Memory B cell (primary cell): ENCODE measurements around the gene OLFML2A.

Experiments
- ATAC-seq: fragments of 150-1000 bp; cut with Tn5 transposase; 2 replicates; pipeline ENCODE4 v1.10.0; 2021; ENCODE audit warnings: low read depth, mild to moderate bottlenecking, moderate library complexity
- DNase-seq, 2 donors: peaks; one replicate each; pipeline ENCODE4 v3.0.0; 2022; ENCODE audit warnings: low spot score in 2 of 2
- H3K27ac Mint-ChIP-seq: one replicate; pipeline ENCODE4 v1.8.0; 2022; ENCODE audit warnings: mild to moderate bottlenecking, moderate library complexity, mixed read lengths
- H3K27me3 Mint-ChIP-seq: one replicate; pipeline ENCODE4 v1.8.0; 2022; ENCODE audit warnings: mixed read lengths
- H3K36me3 Mint-ChIP-seq: one replicate; pipeline ENCODE4 v1.8.0; 2022; ENCODE audit warnings: mild to moderate bottlenecking, mixed read lengths
- H3K4me1 Mint-ChIP-seq: one replicate; pipeline ENCODE4 v1.8.0; 2022; ENCODE audit warnings: mixed read lengths
- H3K4me3 Mint-ChIP-seq: one replicate; pipeline ENCODE4 v1.8.0; 2022; ENCODE audit warnings: mild to moderate bottlenecking, moderate library complexity, mixed read lengths
- H3K9me3 Mint-ChIP-seq: one replicate; pipeline ENCODE4 v1.8.0; 2022; ENCODE audit warnings: mixed read lengths

OLFML2A gene

DNA sequence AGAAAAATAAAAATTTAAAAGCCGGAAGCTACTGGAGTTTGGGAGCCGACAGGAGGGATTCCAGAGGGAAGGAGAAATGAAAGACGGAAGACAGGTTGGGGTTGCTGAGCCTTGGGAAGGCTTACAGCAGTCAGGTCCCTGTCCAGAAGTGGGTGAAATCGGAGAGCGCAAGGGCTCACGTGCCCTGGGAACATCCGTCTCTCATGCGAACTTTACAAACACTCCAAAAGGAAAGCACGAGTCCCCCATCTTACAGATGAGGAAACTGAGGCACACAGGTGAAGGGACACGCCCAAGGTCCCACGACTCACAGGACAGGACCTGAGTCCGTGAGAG, 347 bp upstream of the OLFML2A start:
- Mint-ChIP-seq H3K4me1 (peaks cover 9% of the 10 kb centered on the region), H3K27me3 (peaks cover 6% of the 10 kb centered on the region), H3K36me3 (no peaks in the 10 kb centered on the region), H3K9me3 (no peaks in the 10 kb centered on the region), H3K4me3 (peak overlapping the region; percentile 81), H3K27ac (no peak overlapping the region)
- no peak for DNase-seq
- no peak for ATAC-seq

DNA sequence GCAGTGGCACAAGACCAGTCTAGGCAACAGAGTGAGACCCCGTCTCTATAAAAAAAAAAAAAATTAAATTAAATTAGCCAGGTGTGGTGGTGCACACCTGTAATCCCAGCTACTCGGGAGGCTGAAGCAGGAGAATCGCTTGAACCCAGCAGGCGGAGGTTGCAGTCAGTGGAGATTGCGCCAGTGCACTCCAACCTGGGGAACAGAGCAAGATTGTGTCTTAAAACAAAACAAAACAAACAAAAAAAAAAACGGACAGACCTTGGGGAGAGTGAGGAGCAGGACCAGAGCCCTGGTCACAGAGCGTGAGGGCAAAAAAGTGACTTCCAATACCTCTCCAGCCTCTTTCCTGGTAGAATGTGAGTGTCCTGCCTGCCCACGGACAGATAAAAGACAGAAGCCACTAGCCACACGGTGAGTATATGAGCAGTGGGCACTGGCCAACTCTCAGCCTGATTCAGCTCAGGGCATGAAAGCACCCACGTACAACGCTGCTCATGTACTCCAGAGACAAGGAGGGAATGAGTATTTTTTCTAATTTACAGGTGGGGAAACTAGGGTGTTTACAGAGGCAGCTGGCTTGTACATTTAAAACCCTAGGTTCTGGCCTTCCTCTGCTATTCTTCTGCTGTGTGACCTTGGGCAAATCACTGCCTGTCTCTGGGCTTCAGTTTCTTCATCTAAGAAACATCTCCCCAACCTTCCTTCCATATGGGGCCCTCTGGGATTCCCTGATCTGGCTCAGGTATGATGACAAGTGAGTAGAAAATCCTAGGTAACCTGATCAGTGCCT, 1.8 kb downstream of the OLFML2A start:
- Mint-ChIP-seq H3K4me3 (no peak overlapping the region), H3K4me1 (peaks cover 4% of the 10 kb centered on the region), H3K9me3 (no peaks in the 10 kb centered on the region), H3K27me3 (peaks cover 6% of the 10 kb centered on the region), H3K27ac (no peak overlapping the region), H3K36me3 (no peaks in the 10 kb centered on the region)
- ATAC-seq, result no peak
- DNase-seq, result no peak

- Mint-ChIP-seq H3K9me3 (no peaks in the 10 kb centered on the region), H3K27ac (no peak overlapping the region), H3K4me3 (no peak overlapping the region), H3K4me1 (peaks cover 4% of the 10 kb centered on the region), H3K36me3 (no peaks in the 10 kb centered on the region), H3K27me3 (peaks cover 6% of the 10 kb centered on the region)
- ATAC-seq, result no peak
- DNase-seq, result no peak
Measured at GRCh38 chr9:124779368-124780059, 2.6 kb downstream of the OLFML2A start.

DNA sequence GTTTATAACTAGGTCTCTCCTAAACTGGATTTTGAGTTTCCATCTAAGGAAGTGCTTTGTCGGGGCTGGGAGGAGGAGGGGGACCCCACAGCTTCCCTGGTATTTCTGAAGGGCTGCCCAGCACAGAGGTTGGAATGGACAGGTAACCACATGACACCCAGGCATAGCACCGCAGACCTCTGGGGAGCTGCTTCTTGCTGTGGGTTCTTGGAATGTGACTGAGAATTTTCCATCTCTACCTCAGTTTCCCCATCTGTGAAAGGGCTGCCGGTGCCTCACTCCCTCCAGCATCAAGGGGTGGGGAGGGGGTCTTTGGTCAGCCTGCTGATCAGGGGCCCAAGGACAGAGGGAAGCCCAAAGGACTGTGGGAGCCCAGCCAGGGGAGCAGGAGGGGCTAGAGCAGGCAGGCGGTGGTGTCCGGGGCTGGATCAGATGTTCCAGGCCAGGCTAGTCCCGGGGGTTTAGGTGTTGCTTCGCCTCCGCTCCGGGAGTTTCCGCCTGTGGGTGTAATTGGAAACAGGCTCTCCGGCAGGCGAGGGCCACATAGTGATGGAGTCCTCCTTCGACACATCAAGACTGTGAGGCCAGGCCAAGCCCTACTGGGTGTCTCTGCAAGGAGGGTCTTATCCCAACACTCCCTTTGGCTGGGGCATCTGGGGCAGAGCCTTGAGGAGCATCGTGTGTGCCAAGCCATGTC, 3.3 kb downstream of the OLFML2A start:
- Mint-ChIP-seq H3K27ac (no peak overlapping the region), H3K36me3 (no peaks in the 10 kb centered on the region), H3K4me3 (no peak overlapping the region), H3K9me3 (no peaks in the 10 kb centered on the region), H3K27me3 (peaks cover 6% of the 10 kb centered on the region), H3K4me1 (peaks cover 4% of the 10 kb centered on the region)
- DNase-seq (no peak), ATAC-seq (no peak)

- H3K27ac Mint-ChIP-seq, result no peak overlapping the region
- ATAC-seq (no peak), DNase-seq (no peak)
- peaks cover 4% of the 10 kb centered on the region for H3K4me1 Mint-ChIP-seq
- no peaks in the 10 kb centered on the region for H3K36me3 Mint-ChIP-seq
- no peak overlapping the region for H3K4me3 Mint-ChIP-seq
- peaks cover 5% of the 10 kb centered on the region for H3K27me3 Mint-ChIP-seq
- H3K9me3 Mint-ChIP-seq, result no peaks in the 10 kb centered on the region
Measured at GRCh38 chr9:124780757-124781151, 3.8 kb downstream of the OLFML2A start.

DNA sequence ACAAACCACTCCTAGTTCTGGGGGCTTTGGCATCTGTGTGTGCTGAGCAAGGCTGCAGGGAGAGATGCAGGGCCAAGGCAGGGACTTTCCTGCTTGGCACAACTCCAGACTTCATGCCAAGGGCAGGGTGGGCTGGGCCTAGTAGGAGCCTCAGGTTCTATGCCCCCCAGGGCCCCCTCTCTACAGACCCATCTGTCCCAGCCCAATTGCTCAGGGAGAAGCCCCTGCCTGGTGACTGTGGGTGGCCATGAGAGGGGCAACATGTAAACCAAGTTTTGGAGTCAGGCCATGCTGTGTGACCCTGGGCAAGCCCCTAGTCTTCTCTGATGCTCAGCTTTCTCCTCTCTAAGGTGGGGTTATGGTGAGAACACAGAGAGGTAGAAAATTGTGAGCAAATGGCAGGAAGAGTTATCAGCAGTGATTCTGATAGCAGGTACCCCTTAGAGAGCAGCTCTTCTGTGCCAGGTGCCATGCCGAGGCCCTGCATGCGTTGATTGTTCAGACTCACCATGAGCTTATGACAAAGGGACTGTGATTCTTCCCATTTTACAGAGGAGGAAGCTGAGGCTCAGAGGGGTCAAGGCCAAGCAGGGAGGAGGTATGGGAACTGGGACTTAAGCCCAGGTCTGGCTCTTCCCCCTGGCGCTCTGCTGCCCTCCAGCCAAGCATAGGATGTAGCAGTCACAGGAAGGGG, 5.2 kb downstream of the OLFML2A start:
- H3K27ac Mint-ChIP-seq, result no peak overlapping the region
- H3K9me3 Mint-ChIP-seq, result no peaks in the 10 kb centered on the region
- H3K4me3 Mint-ChIP-seq, result no peak overlapping the region
- H3K27me3 Mint-ChIP-seq, result no peaks in the 10 kb centered on the region
- DNase-seq (no peak), ATAC-seq (no peak)
- H3K36me3 Mint-ChIP-seq, result no peaks in the 10 kb centered on the region
- no peaks in the 10 kb centered on the region for H3K4me1 Mint-ChIP-seq

- Mint-ChIP-seq H3K27ac (no peak overlapping the region), H3K27me3 (no peaks in the 10 kb centered on the region), H3K36me3 (no peaks in the 10 kb centered on the region), H3K9me3 (no peaks in the 10 kb centered on the region), H3K4me1 (no peaks in the 10 kb centered on the region), H3K4me3 (no peak overlapping the region)
- DNase-seq (no peak), ATAC-seq (no peak)
Measured at GRCh38 chr9:124782661-124783574, 6.0 kb downstream of the OLFML2A start.

DNA sequence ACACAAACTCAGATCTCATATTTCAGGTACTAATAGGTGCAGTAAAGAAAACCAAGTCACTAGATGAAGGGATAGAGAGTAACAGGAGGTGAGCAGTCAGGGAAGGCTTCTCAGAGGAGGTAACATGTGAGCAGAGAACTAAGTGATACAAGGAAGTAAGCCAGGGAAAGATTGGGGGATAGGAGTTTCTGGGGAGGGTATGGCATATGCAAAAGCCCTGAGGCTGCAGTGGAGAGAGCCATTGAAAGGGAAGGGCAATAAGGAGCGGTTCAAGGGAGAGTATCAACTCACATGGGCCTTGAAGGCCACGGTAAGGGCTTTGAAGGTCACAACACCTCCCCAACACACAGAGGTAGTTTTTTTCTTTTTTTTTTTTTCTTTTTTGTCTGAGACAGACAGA, 6.9 kb downstream of the OLFML2A start:
- Mint-ChIP-seq H3K27me3 (no peaks in the 10 kb centered on the region), H3K36me3 (no peaks in the 10 kb centered on the region), H3K4me3 (no peak overlapping the region), H3K27ac (no peak overlapping the region), H3K4me1 (no peaks in the 10 kb centered on the region), H3K9me3 (no peaks in the 10 kb centered on the region)
- ATAC-seq, result no peak
- DNase-seq, result no peak

GRCh38 chr9:124784509-124784908, 7.6 kb downstream of the OLFML2A start:
- H3K36me3 Mint-ChIP-seq, result no peaks in the 10 kb centered on the region
- ATAC-seq, result no peak
- no peaks in the 10 kb centered on the region for H3K9me3 Mint-ChIP-seq
- no peak for DNase-seq
- H3K4me3 Mint-ChIP-seq, result no peak overlapping the region
- no peaks in the 10 kb centered on the region for H3K4me1 Mint-ChIP-seq
- H3K27me3 Mint-ChIP-seq, result no peaks in the 10 kb centered on the region
- H3K27ac Mint-ChIP-seq, result no peak overlapping the region

- no peak overlapping the region for H3K4me3 Mint-ChIP-seq
- no peak overlapping the region for H3K27ac Mint-ChIP-seq
- H3K4me1 Mint-ChIP-seq, result peaks cover 10% of the 10 kb centered on the region
- ATAC-seq (no peak), DNase-seq (no peak)
- no peaks in the 10 kb centered on the region for H3K9me3 Mint-ChIP-seq
- no peaks in the 10 kb centered on the region for H3K27me3 Mint-ChIP-seq
- no peaks in the 10 kb centered on the region for H3K36me3 Mint-ChIP-seq
Measured at GRCh38 chr9:124786881-124787573, 10.1 kb downstream of the OLFML2A start.

DNA sequence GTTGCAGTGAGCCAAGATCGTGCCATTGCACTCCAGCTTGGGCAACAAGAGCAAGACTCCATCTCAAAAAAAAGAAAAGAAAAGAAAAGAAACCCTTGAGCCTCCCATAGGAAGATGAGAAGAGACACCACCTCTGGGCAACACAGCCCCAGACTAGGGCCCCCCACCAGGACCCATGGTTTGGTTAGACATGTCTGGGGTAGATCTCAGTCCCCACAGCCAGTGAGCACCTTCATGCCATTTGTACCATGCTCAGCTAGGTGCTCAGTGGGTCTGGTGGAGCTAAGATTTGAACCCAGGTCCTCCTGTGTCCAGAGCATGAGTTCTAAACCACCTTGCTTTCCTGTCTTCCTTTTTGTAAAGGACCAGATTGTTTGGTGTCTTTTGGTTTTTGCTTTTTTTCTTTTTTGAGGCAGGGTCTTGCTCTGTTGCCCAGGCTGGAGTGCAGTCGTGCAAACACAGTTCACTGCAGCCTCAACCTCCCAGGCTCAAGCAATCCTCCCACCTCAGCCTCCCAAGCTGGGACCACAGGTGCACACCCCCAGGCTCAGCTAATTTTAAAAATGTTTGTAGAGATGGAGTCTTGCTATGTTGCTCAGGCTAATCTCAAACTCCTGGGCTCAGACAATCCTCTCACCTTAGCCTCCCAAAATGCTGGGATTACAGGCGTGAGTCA, 11.7 kb downstream of the OLFML2A start:
- ATAC-seq (no peak), DNase-seq (no peak)
- Mint-ChIP-seq H3K4me3 (no peak overlapping the region), H3K4me1 (peaks cover 12% of the 10 kb centered on the region), H3K36me3 (no peaks in the 10 kb centered on the region), H3K27ac (no peak overlapping the region), H3K27me3 (no peaks in the 10 kb centered on the region), H3K9me3 (no peaks in the 10 kb centered on the region)

- no peak overlapping the region for H3K4me3 Mint-ChIP-seq
- peaks cover 12% of the 10 kb centered on the region for H3K4me1 Mint-ChIP-seq
- H3K36me3 Mint-ChIP-seq, result no peaks in the 10 kb centered on the region
- H3K9me3 Mint-ChIP-seq, result no peaks in the 10 kb centered on the region
- ATAC-seq, result no peak
- H3K27ac Mint-ChIP-seq, result no peak overlapping the region
- peaks cover 2% of the 10 kb centered on the region for H3K27me3 Mint-ChIP-seq
- DNase-seq, result no peak
Measured at GRCh38 chr9:124789531-124789930, 12.6 kb downstream of the OLFML2A start.
